Astrocyte (in vitro differentiated cells and primary cell): ENCODE results near the gene ARL9. TPM values are rescaled to one million over a fixed set of nuclear protein-coding genes. Genes with fewer than 3 reads are reported as not detected.

Experiments used
- DNase-seq: peaks from one replicate; pipeline ENCODE4 v3.0.0-alpha.2; 2010; ENCODE audit warnings: low read depth
- FAIRE-seq: peaks from 2 replicates; lab custom pipeline; 2011; peaks lifted over from hg19 to GRCh38; lab: Jason Lieb, UNC
- H2AFZ ChIP-seq: 2 replicates; pipeline ENCODE4 v1.6.0; 2012; ENCODE audit warnings: low read depth, low read length, inconsistent platforms
- H3K27ac ChIP-seq: 2 replicates; pipeline ENCODE4 v1.5.1; 2011; ENCODE audit warnings: low read depth, low read length, inconsistent platforms
- H3K27me3 ChIP-seq: 2 replicates; pipeline ENCODE4 v1.6.0; 2011; ENCODE audit warnings: low read length, inconsistent platforms; ENCODE audit not compliant: insufficient read depth
- H3K36me3 ChIP-seq: 2 replicates; pipeline ENCODE4 v1.5.1; 2011; ENCODE audit warnings: low read length, inconsistent platforms; ENCODE audit not compliant: insufficient read depth
- H3K4me1 ChIP-seq: 2 replicates; pipeline ENCODE4 v1.5.1; 2011; ENCODE audit warnings: low read length, inconsistent platforms; ENCODE audit not compliant: insufficient read depth
- H3K4me2 ChIP-seq: 2 replicates; pipeline ENCODE4 v1.6.0; 2012; ENCODE audit warnings: low read length, inconsistent platforms
- H3K4me3 ChIP-seq: 2 replicates; pipeline ENCODE4 v1.5.1; 2011; ENCODE audit warnings: low read depth, mild to moderate bottlenecking, low read length, inconsistent platforms; ENCODE audit not compliant: insufficient read depth
- H3K79me2 ChIP-seq: 2 replicates; pipeline ENCODE4 v1.6.0; 2012; ENCODE audit warnings: mild to moderate bottlenecking, low read length, inconsistent platforms; ENCODE audit not compliant: insufficient read depth
- H3K9ac ChIP-seq: 2 replicates; pipeline ENCODE4 v1.6.0; 2012; ENCODE audit warnings: mild to moderate bottlenecking, low read length, inconsistent platforms
- H3K9me3 ChIP-seq: 2 replicates; pipeline ENCODE4 v1.5.1; 2012; ENCODE audit warnings: low read depth, mild to moderate bottlenecking, low read length, inconsistent platforms; ENCODE audit not compliant: insufficient read depth
- H4K20me1 ChIP-seq: 2 replicates; pipeline ENCODE4 v1.6.0; 2012; ENCODE audit warnings: low read length, inconsistent platforms; ENCODE audit not compliant: insufficient read depth
- H3K27ac Mint-ChIP-seq: one replicate; pipeline ENCODE4 v1.8.0; 2021; ENCODE audit warnings: mild to moderate bottlenecking, mixed read lengths; ENCODE audit not compliant: unreplicated experiment
- H3K27me3 Mint-ChIP-seq: one replicate; pipeline ENCODE4 v1.8.0; 2021; ENCODE audit warnings: low read depth, mixed read lengths; ENCODE audit not compliant: unreplicated experiment
- H3K36me3 Mint-ChIP-seq: one replicate; pipeline ENCODE4 v1.8.0; 2021; ENCODE audit warnings: low read depth, mixed read lengths; ENCODE audit not compliant: unreplicated experiment
- H3K4me1 Mint-ChIP-seq: one replicate; pipeline ENCODE4 v1.8.0; 2021; ENCODE audit warnings: low read depth, mixed read lengths; ENCODE audit not compliant: unreplicated experiment
- H3K4me3 Mint-ChIP-seq: one replicate; pipeline ENCODE4 v1.8.0; 2021; ENCODE audit warnings: mild to moderate bottlenecking, moderate library complexity, mixed read lengths; ENCODE audit not compliant: unreplicated experiment
- H3K9me3 Mint-ChIP-seq: one replicate; pipeline ENCODE4 v1.8.0; 2021; ENCODE audit warnings: mild to moderate bottlenecking, mixed read lengths; ENCODE audit not compliant: unreplicated experiment
- CTCF ChIP-seq: IDR thresholded peaks from 2 replicates; pipeline ENCODE4 v1.5.1; 2011; ENCODE audit warnings: low read depth, mild to moderate bottlenecking, inconsistent platforms, low read length, moderate library complexity; ENCODE audit not compliant: insufficient read depth
- EZH2 ChIP-seq: IDR thresholded peaks from 2 replicates; pipeline ENCODE4 v1.6.1; 2012; ENCODE audit warnings: mild to moderate bottlenecking, low read length, inconsistent platforms; ENCODE audit not compliant: insufficient read depth
- total RNA-seq: library from RNA; stranded (reverse); gene quantifications from 2 replicates; pipeline ENCODE4 v1.2.1, GENCODE V29; 2021

Gene ARL9
- total RNA-seq, 1 donor from 2014 or later = 0.73 TPM

- Histone ChIP-seq H3K27ac (no peak overlapping the region), H3K4me1 (no peaks in the 10 kb centered on the region), H3K79me2 (no peaks in the 10 kb centered on the region), H4K20me1 (no peaks in the 10 kb centered on the region), H3K27me3 (no peaks in the 10 kb centered on the region), H3K9ac (no peak overlapping the region), H3K9me3 (no peaks in the 10 kb centered on the region), H3K36me3 (no peaks in the 10 kb centered on the region), H2AFZ (no peak overlapping the region), H3K4me3 (no peak overlapping the region), H3K4me2 (no peak overlapping the region)
- Mint-ChIP-seq H3K27ac (no peak overlapping the region), H3K36me3 (no peaks in the 10 kb centered on the region), H3K9me3 (no peaks in the 10 kb centered on the region), H3K27me3 (peaks cover 3% of the 10 kb centered on the region), H3K4me3 (no peak overlapping the region), H3K4me1 (no peaks in the 10 kb centered on the region)
- FAIRE-seq = no peak
- no peak for TF ChIP-seq EZH2
- no peak for TF ChIP-seq CTCF
- no peak for DNase-seq
Measured at GRCh38 chr4:56537147-56537546, 31.6 kb downstream of the ARL9 start.

DNA sequence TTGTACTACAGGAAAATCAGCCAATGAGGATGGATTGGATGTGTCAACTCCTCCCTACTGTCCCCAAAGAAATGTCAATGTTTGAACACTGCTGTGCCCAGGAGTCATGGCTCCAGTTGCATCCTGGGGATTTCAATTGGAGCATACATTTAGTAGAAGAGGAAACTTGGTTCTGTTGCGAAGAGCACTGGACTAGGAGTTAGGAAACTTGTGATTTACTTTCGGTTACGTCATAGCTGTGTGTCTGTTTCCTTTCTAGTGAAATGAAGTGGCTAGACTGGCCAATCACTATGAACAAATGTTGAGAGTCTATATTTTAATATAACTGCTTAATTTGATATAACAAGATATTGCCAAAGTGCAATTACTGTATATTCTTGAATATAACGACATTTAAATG is 35.2 kb downstream of the ARL9 start:
- Histone ChIP-seq H3K4me2 (no peak overlapping the region), H3K4me3 (no peak overlapping the region), H3K9ac (no peak overlapping the region), H3K27ac (no peak overlapping the region), H3K4me1 (no peaks in the 10 kb centered on the region), H4K20me1 (no peaks in the 10 kb centered on the region), H2AFZ (no peak overlapping the region), H3K79me2 (no peaks in the 10 kb centered on the region), H3K36me3 (no peaks in the 10 kb centered on the region), H3K9me3 (no peaks in the 10 kb centered on the region), H3K27me3 (no peaks in the 10 kb centered on the region)
- no peak overlapping the region for H3K27ac Mint-ChIP-seq
- no peak overlapping the region for H3K4me3 Mint-ChIP-seq
- no peak for FAIRE-seq
- H3K9me3 Mint-ChIP-seq = no peaks in the 10 kb centered on the region
- no peak for DNase-seq
- TF ChIP-seq CTCF (no peak), EZH2 (no peak)
- no peaks in the 10 kb centered on the region for H3K36me3 Mint-ChIP-seq
- H3K27me3 Mint-ChIP-seq = peaks cover 3% of the 10 kb centered on the region
- H3K4me1 Mint-ChIP-seq = no peaks in the 10 kb centered on the region

- no peak overlapping the region for H3K4me3 Mint-ChIP-seq
- no peaks in the 10 kb centered on the region for H3K9me3 ChIP-seq
- no peaks in the 10 kb centered on the region for H3K9me3 Mint-ChIP-seq
- no peaks in the 10 kb centered on the region for H3K27me3 ChIP-seq
- peak; percentile 69 for DNase-seq
- H2AFZ ChIP-seq = peak overlapping the region; percentile 87
- H3K9ac ChIP-seq = peak overlapping the region; percentile 51
- peak overlapping the region; percentile 86 for H3K4me2 ChIP-seq
- H3K36me3 Mint-ChIP-seq = no peaks in the 10 kb centered on the region
- no peak for FAIRE-seq
- peak overlapping the region; percentile 58 for H3K4me3 ChIP-seq
- H3K36me3 ChIP-seq = no peaks in the 10 kb centered on the region
- TF ChIP-seq EZH2 (no peak), CTCF (peak; percentile 91)
- H3K79me2 ChIP-seq = no peaks in the 10 kb centered on the region
- H3K27me3 Mint-ChIP-seq = peaks cover 5% of the 10 kb centered on the region
- H3K27ac Mint-ChIP-seq = no peak overlapping the region
- H3K4me1 Mint-ChIP-seq = no peaks in the 10 kb centered on the region
- H3K4me1 ChIP-seq = no peaks in the 10 kb centered on the region
- no peak overlapping the region for H3K27ac ChIP-seq
- no peaks in the 10 kb centered on the region for H4K20me1 ChIP-seq
Measured at GRCh38 chr4:56544573-56545131, 39.1 kb downstream of the ARL9 start.
